Measurements from ENCODE around the gene GABPB1.

DNA sequence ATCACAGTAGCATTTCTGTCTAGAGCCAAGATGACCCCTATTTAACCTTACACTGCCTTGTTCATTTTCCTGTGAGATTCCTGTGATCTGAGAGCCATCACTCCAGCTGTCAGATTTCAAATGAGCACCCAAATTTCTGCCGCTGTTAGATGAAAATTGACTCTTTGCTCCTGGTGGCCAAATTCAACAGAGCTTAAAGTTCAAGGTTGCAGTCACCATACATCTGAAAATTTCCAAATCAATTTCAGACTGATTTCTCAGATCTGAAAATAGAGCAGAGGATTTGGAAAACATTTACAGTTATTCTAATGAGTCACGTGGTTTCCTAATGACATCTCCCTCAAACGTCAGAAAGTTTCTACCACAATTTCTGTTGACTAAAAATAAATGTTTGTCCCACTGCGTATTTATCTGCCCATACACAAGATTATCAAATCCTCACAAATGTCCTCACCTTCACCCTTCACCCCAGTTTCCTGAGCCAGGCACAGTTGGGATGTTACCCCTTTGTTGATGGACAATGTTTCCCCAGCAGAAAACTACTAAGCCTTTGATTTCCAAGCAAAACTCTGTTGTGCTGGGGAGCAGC is 105.9 kb downstream of the GABPB1 start:
- no peak for TF ChIP-seq EZH2 (IDR thresholded peaks at IDR 0.05; ENCODE audit: borderline replicate concordance, low read depth, low read length, poor library complexity, severe bottlenecking)
- no peak for TF ChIP-seq CTCF (conservative IDR thresholded peaks at IDR 0.05; ENCODE audit: low read depth, low read length)
